D721Med (cell line): ENCODE data around the gene TRHDE.

Source experiments
- DNase-seq: peaks from one replicate; pipeline ENCODE4 v3.0.0; 2011; ENCODE audit warnings: low spot score; ENCODE audit not compliant: insufficient read length
- FAIRE-seq: peaks from 2 replicates; lab custom pipeline; 2011; peaks lifted over from hg19 to GRCh38; lab: Jason Lieb, UNC
- TF ChIP-seq, protein P1 (sequence below): IDR thresholded peaks from 2 replicates; pipeline ENCODE4 v1.5.1; 2012; ENCODE audit warnings: mild to moderate bottlenecking, control low read depth; ENCODE audit not compliant: insufficient read depth; ENCODE audit errors: missing control alignments

TRHDE gene

GRCh38 chr12:72465940-72466630 lies 193.9 kb downstream of the TRHDE start:
- no peak for DNase-seq
- no peak for FAIRE-seq
- TF ChIP-seq, protein P1, sequence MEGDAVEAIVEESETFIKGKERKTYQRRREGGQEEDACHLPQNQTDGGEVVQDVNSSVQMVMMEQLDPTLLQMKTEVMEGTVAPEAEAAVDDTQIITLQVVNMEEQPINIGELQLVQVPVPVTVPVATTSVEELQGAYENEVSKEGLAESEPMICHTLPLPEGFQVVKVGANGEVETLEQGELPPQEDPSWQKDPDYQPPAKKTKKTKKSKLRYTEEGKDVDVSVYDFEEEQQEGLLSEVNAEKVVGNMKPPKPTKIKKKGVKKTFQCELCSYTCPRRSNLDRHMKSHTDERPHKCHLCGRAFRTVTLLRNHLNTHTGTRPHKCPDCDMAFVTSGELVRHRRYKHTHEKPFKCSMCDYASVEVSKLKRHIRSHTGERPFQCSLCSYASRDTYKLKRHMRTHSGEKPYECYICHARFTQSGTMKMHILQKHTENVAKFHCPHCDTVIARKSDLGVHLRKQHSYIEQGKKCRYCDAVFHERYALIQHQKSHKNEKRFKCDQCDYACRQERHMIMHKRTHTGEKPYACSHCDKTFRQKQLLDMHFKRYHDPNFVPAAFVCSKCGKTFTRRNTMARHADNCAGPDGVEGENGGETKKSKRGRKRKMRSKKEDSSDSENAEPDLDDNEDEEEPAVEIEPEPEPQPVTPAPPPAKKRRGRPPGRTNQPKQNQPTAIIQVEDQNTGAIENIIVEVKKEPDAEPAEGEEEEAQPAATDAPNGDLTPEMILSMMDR: no peak

DNA sequence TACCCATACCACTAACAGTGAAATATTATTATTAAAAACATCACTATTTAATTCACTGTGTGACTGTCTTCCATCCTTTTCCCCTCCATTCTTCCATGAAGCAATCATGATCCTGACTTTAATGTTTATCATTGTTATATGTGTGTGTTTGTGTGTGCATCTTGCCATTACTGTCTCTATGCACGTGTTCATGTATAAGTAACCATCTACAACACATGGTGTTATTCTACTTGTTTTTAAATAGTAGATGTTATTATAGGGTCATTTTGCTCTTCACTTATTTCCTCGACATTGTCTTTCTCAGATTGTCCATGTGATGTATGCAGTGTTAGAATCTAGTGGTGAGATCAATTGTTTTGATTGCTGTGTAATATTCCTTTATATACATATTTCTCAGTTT lies 195.8 kb downstream of the TRHDE start:
- TF ChIP-seq, protein P1: no peak
- DNase-seq (no peak), FAIRE-seq (no peak)

GRCh38 chr12:72468505-72468904 lies 196.3 kb downstream of the TRHDE start:
- DNase-seq: no peak
- TF ChIP-seq, protein P1: no peak

DNA sequence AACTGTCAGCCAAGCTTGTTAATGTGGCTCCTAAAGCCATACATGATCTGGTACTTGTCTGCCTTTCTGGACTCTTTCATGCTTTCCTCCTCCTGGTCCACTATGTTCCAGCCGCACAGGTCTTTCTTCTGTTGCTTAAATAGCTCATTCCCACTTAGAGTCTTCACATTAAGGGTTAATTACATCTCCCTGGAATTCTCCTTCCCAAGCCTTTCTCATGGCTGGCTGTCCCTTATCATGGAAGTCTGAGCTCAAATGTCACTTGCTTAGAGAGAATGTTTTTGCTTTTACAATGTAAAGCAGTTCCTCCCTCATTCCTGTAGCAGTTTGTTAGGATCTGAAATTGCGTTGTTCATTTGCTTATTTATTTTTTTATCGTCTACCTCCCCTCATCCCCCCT lies 199.6 kb downstream of the TRHDE start:
- FAIRE-seq (no peak), DNase-seq (no peak)
- TF ChIP-seq, protein P1: no peak

More at GRCh38 chr12:72468505-72468904, 196.3 kb downstream of the TRHDE start:
- FAIRE-seq: no peak

DNA sequence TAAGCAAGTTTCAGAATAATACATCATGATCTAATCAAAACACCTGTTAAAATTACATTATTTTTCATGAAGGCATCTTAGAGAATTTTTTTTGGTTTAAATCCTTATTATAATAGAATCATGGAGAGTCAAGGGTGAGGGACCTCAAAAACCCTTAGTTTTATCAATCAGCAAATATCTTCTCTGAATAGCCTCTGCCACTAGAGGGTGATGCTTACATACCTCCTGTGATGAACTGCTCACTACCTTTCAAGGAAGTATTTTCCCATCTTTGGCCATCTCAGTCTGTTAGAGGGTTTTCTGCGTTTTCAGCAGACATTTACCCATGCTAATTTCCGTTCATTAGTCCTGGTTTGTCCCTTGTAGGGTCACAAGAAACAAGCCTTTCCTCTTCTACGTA lies 200.2 kb downstream of the TRHDE start:
- DNase-seq (no peak), FAIRE-seq (no peak)
- TF ChIP-seq, protein P1: peak; percentile 17

DNA sequence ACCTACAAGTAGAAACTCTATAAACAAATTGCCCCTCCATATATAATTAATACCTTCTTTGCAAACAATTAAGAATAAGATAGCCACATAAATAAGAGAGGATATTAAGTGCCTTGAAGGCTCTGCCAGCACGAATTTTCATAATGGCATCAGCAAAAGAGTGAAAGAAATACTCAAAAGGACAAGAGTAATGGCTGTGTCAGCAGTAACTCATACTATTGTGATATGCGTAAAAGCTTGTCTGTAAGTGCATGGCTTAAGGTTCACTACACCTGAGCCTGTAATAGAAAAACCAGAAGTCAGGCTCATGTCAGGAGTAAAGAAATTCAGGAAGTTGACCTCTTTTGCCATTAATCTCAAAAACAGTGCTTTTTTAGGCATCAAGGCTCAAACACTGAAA lies 204.1 kb downstream of the TRHDE start:
- FAIRE-seq (no peak), DNase-seq (no peak)

More for the DNA sequence above, 204.1 kb downstream of the TRHDE start:
- TF ChIP-seq, protein P1: no peak
